ENCODE results near the gene TMEM184B.
A peak's percentile ranks its signal among the peaks of the same experiment; 100 is the strongest.

Gene TMEM184B

DNA sequence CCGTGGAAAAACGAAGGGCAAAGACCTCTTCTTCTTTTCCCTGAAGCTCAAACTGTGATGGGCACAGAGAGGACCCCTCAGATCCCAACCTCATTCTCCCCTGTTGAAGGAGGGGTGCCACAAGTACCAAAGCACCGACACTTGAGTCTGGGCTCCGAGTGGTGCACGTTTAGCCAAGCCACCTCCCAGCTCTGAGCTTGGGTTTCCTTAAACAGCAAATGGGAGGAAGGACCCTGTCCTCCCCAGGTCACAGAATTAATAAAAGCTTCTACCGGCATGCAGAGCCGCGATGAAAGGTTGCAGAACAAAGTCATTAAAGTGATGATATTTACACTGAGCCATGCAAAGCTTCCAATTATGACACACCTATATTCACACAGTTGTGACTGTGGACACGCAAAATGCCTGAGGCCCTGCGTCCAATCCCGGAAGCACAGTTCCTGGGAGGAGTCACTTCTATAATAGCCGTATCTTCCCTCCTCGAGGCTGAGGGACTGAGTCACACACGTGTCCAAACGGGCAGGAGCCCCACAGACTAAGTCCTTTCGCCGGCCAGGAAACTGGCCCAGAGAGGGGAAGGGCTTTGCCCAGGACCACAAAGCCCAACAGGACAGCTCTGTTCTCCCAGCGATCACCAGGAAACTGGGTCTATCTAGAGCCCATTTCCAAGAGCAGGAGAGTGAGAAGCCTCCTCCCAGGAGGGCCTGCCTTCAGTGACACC lies 45.3 kb upstream of the TMEM184B start:
- no peak overlapping the region for H3K4ac ChIP-seq (ENCODE audit: low read length)
- H3K4me1 ChIP-seq (ENCODE audit: control insufficient read depth in 2 of 2, insufficient read depth in 1 of 2, low read depth in 1 of 2, low read length in 2 of 2) = peaks cover 34 to 35% of the 10 kb centered on the region in 2 donors
- peak overlapping the region; percentile 10 for H2BK5ac ChIP-seq (ENCODE audit: low read length)
- no peak overlapping the region for H3K9ac ChIP-seq (ENCODE audit: low read depth, low read length, poor library complexity)
- H2BK15ac ChIP-seq (ENCODE audit: low read length) = peak overlapping the region; percentile 53
- peak overlapping the region in 1 of 2 donors; percentile 63 for H3K4me3 ChIP-seq (ENCODE audit: low read length in 2 of 2)
- no peak overlapping the region for H3K23ac ChIP-seq (ENCODE audit: low read depth, low read length, poor library complexity)
- no peaks in the 10 kb centered on the region for H3K9me3 ChIP-seq (replicated peaks in 1 of 2; ENCODE audit: control insufficient read depth in 2 of 2, insufficient read depth in 1 of 2, low read depth in 1 of 2, low read length in 2 of 2)
- H4K91ac ChIP-seq (ENCODE audit: low read depth, low read length, poor library complexity) = no peak overlapping the region
- peak overlapping the region; percentile 21 for H2BK120ac ChIP-seq (ENCODE audit: low read depth, low read length)
- DNase-seq (ENCODE audit: low spot score) = no peak
- H3K18ac ChIP-seq (ENCODE audit: low read length) = peak overlapping the region; percentile 99
- peaks cover 6 to 20% of the 10 kb centered on the region in 2 donors for H3K36me3 ChIP-seq (replicated peaks in 1 of 2; ENCODE audit: control insufficient read depth in 2 of 2, insufficient read depth in 2 of 2, low read length in 2 of 2)
- H3K79me1 ChIP-seq (ENCODE audit: low read depth, low read length) = peaks cover 13% of the 10 kb centered on the region
- H3K14ac ChIP-seq (ENCODE audit: low read length) = no peak overlapping the region
- peak overlapping the region; percentile 11 for H3K27ac ChIP-seq (replicated peaks; ENCODE audit: low read length)
- H2AFZ ChIP-seq (ENCODE audit: low read length) = peak overlapping the region; percentile 96
- H3K27me3 ChIP-seq (ENCODE audit: control insufficient read depth in 3 of 3, insufficient read depth in 3 of 3, low read depth in 1 of 3, low read length in 3 of 3) = no peaks in the 10 kb centered on the region
- WGBS, 2 donors (ENCODE audit: extremely low coverage in 2 of 2, insufficient read length in 2 of 2, insufficient replicate concordance in 1 of 2) = no CpG with 5 or more reads among the region's 18 CpGs
- peak overlapping the region; percentile 68 for H2AK5ac ChIP-seq (ENCODE audit: low read depth, low read length)
- H3K4me2 ChIP-seq (ENCODE audit: insufficient read depth, low read length, poor library complexity, severe bottlenecking) = peak overlapping the region; percentile 61
- peak overlapping the region; percentile 47 for H2BK12ac ChIP-seq (ENCODE audit: low read length)
- no peak overlapping the region for H4K8ac ChIP-seq (ENCODE audit: low read depth, low read length)

GRCh38 chr22:38317122-38317994 lies 44.5 kb upstream of the TMEM184B start, which contains the start of gene CSNK1E:
TSS of gene CSNK1E (minus strand) at chr22:38317433. CDS start at chr22:38314157, 3,276 bp downstream.
- H3K9me3 ChIP-seq (replicated peaks in 1 of 2; ENCODE audit: control insufficient read depth in 2 of 2, insufficient read depth in 1 of 2, low read depth in 1 of 2, low read length in 2 of 2) = no peaks in the 10 kb centered on the region
- no peak within 1 kb of the TSS for H4K91ac ChIP-seq (ENCODE audit: low read depth, low read length, poor library complexity)
- no CpG with 5 or more reads among the region's 98 CpGs for WGBS, 2 donors (ENCODE audit: extremely low coverage in 2 of 2, insufficient read length in 2 of 2, insufficient replicate concordance in 1 of 2)
- peaks cover 34 to 37% of the 10 kb centered on the region in 2 donors for H3K4me1 ChIP-seq (ENCODE audit: control insufficient read depth in 2 of 2, insufficient read depth in 1 of 2, low read depth in 1 of 2, low read length in 2 of 2)
- peak within 1 kb of the TSS; percentile 70 to 89 for H3K4me3 ChIP-seq (ENCODE audit: low read length in 2 of 2)
- H3K79me1 ChIP-seq (ENCODE audit: low read depth, low read length) = peaks cover 15% of the 10 kb centered on the region
- H3K18ac ChIP-seq (ENCODE audit: low read length) = peak within 1 kb of the TSS; percentile 99
- H3K27ac ChIP-seq (replicated peaks; ENCODE audit: low read length) = peak within 1 kb of the TSS; percentile 81
- H3K9ac ChIP-seq (ENCODE audit: low read depth, low read length, poor library complexity) = peak within 1 kb of the TSS; percentile 83
- H2AFZ ChIP-seq (ENCODE audit: low read length) = peak within 1 kb of the TSS; percentile 96
- peak within 1 kb of the TSS; percentile 99 for H3K23ac ChIP-seq (ENCODE audit: low read depth, low read length, poor library complexity)
- H3K14ac ChIP-seq (ENCODE audit: low read length) = peak within 1 kb of the TSS; percentile 91
- H3K4me2 ChIP-seq (ENCODE audit: insufficient read depth, low read length, poor library complexity, severe bottlenecking) = peak within 1 kb of the TSS; percentile 76
- H2BK15ac ChIP-seq (ENCODE audit: low read length) = peak within 1 kb of the TSS; percentile 53
- H4K8ac ChIP-seq (ENCODE audit: low read depth, low read length) = peak within 1 kb of the TSS; percentile 54
- peak within 1 kb of the TSS; percentile 70 for H3K4ac ChIP-seq (ENCODE audit: low read length)
- DNase-seq (ENCODE audit: low spot score) = peak; percentile 69
- H2BK120ac ChIP-seq (ENCODE audit: low read depth, low read length) = peak within 1 kb of the TSS; percentile 53
- peak within 1 kb of the TSS; percentile 47 for H2BK12ac ChIP-seq (ENCODE audit: low read length)
- H2BK5ac ChIP-seq (ENCODE audit: low read length) = peak within 1 kb of the TSS; percentile 85
- H3K36me3 ChIP-seq (replicated peaks in 1 of 2; ENCODE audit: control insufficient read depth in 2 of 2, insufficient read depth in 2 of 2, low read length in 2 of 2) = peaks cover 14 to 28% of the 10 kb centered on the region in 2 donors
- no peaks in the 10 kb centered on the region for H3K27me3 ChIP-seq (ENCODE audit: control insufficient read depth in 3 of 3, insufficient read depth in 3 of 3, low read depth in 1 of 3, low read length in 3 of 3)
- peak within 1 kb of the TSS; percentile 96 for H2AK5ac ChIP-seq (ENCODE audit: low read depth, low read length)

DNA sequence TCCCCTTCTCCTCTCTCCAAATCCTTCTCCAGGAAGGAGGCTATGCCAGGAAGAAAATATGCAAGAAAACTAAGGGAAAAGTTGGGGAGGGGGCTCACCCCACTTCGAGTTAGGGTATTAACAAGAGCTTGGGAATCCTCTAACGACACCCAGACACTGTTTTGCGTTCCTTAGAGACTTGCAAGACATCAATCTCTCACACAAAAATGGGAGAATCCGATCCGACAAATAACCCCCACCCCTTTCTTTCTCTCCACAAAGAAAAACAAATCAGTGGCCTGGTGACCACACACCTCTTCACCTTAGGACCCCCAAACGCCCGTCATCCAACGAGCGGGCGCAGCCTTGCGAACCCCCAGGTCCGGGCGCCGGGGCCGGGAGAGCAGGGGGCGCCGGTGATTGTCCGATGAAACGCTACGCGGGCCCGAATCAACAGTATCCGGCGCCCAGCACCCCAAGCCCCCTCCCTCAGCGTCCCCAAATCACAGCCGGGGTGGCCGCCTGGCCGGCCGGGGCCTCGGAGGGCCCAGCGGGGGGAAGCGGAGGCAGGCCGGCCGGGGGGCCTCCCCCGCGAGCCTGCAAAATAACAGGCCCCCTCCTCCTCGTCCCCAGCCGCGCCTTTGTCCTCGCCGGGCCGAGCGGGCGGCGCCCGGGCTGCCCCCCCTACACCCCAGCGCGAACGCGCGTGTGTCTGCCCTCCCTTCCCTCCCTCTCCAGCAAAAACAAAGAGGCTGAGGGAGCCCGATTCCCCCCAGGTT lies 43.7 kb upstream of the TMEM184B start:
- H3K23ac ChIP-seq (ENCODE audit: low read depth, low read length, poor library complexity) = no peak overlapping the region
- DNase-seq (ENCODE audit: low spot score) = no peak
- no peak overlapping the region for H4K8ac ChIP-seq (ENCODE audit: low read depth, low read length)
- peaks cover 34 to 37% of the 10 kb centered on the region in 2 donors for H3K4me1 ChIP-seq (ENCODE audit: control insufficient read depth in 2 of 2, insufficient read depth in 1 of 2, low read depth in 1 of 2, low read length in 2 of 2)
- H2BK120ac ChIP-seq (ENCODE audit: low read depth, low read length) = peak overlapping the region; percentile 53
- H2BK5ac ChIP-seq (ENCODE audit: low read length) = peak overlapping the region; percentile 85
- WGBS, 2 donors (ENCODE audit: extremely low coverage in 2 of 2, insufficient read length in 2 of 2, insufficient replicate concordance in 1 of 2) = no CpG with 5 or more reads among the region's 52 CpGs
- no peak overlapping the region for H3K14ac ChIP-seq (ENCODE audit: low read length)
- H3K27me3 ChIP-seq (ENCODE audit: control insufficient read depth in 3 of 3, insufficient read depth in 3 of 3, low read depth in 1 of 3, low read length in 3 of 3) = no peaks in the 10 kb centered on the region
- peak overlapping the region; percentile 74 for H3K9ac ChIP-seq (ENCODE audit: low read depth, low read length, poor library complexity)
- peak overlapping the region; percentile 98 for H3K18ac ChIP-seq (ENCODE audit: low read length)
- H2AK5ac ChIP-seq (ENCODE audit: low read depth, low read length) = peak overlapping the region; percentile 96
- H3K4me2 ChIP-seq (ENCODE audit: insufficient read depth, low read length, poor library complexity, severe bottlenecking) = peak overlapping the region; percentile 76
- H3K36me3 ChIP-seq (replicated peaks in 1 of 2; ENCODE audit: control insufficient read depth in 2 of 2, insufficient read depth in 2 of 2, low read length in 2 of 2) = peaks cover 17 to 36% of the 10 kb centered on the region in 2 donors
- peak overlapping the region; percentile 70 for H3K4ac ChIP-seq (ENCODE audit: low read length)
- no peaks in the 10 kb centered on the region for H3K9me3 ChIP-seq (replicated peaks in 1 of 2; ENCODE audit: control insufficient read depth in 2 of 2, insufficient read depth in 1 of 2, low read depth in 1 of 2, low read length in 2 of 2)
- peak overlapping the region; percentile 23 for H2BK15ac ChIP-seq (ENCODE audit: low read length)
- no peak overlapping the region for H4K91ac ChIP-seq (ENCODE audit: low read depth, low read length, poor library complexity)
- H2AFZ ChIP-seq (ENCODE audit: low read length) = peak overlapping the region; percentile 75
- peaks cover 15% of the 10 kb centered on the region for H3K79me1 ChIP-seq (ENCODE audit: low read depth, low read length)
- peak overlapping the region; percentile 70 to 89 for H3K4me3 ChIP-seq (ENCODE audit: low read length in 2 of 2)
- H3K27ac ChIP-seq (replicated peaks; ENCODE audit: low read length) = peak overlapping the region; percentile 81
- H2BK12ac ChIP-seq (ENCODE audit: low read length) = no peak overlapping the region
